K562 (cell line): ENCODE measurements around the gene ERVW-1. TPM values are rescaled to one million over a fixed set of nuclear protein-coding genes. Genes with fewer than 3 reads are reported as not detected.

Source experiments
- CBX3 ChIP-seq, 2 experiments: IDR thresholded peaks; 1 replicate in 1 of 2; 2 replicates in 1 of 2; pipeline ENCODE4 v1.6.1; 2012; ENCODE audit warnings: inconsistent platforms in 2 of 2, low read length in 2 of 2, borderline replicate concordance in 1 of 2, control low read depth in 1 of 2
- CHD7 ChIP-seq: fragments of 200-600 bp; sonication (generic); IDR thresholded peaks from one replicate; pipeline ENCODE4 v1.6.1; 2012; ENCODE audit warnings: mild to moderate bottlenecking, low read depth, low read length, inconsistent platforms
- ILF3 ChIP-seq: fragments of 450-650 bp; IDR thresholded peaks from 2 replicates; pipeline ENCODE4 v1.6.1; 2018; ENCODE audit warnings: antibody characterized with exemption, mild to moderate bottlenecking, moderate library complexity, borderline replicate concordance
- SIRT6 ChIP-seq: IDR thresholded peaks from one replicate; pipeline ENCODE4 v1.6.1; 2012; ENCODE audit warnings: low read depth, mild to moderate bottlenecking, control low read depth, inconsistent platforms, low read length, moderate library complexity
- ZBTB5 ChIP-seq: fragments of 450-650 bp; IDR thresholded peaks from 2 replicates; pipeline ENCODE4 v1.6.1; 2017; ENCODE audit warnings: antibody characterized with exemption
- ZEB2 ChIP-seq: fragments of 450-650 bp; IDR thresholded peaks from 2 replicates; pipeline ENCODE4 v1.6.1; 2016
- ZNF609 ChIP-seq: sonication (generic); formaldehyde crosslinking; IDR thresholded peaks from 2 replicates; pipeline ENCODE4 v1.8.1; 2023; ENCODE audit warnings: missing genetic modification reagents, mild to moderate bottlenecking, borderline replicate concordance
- polyA plus RNA-seq, 8 experiments: library from polyadenylated mRNA; depleted of rRNA in 4 of 8; stranded (reverse) in 5 of 8; unstranded in 3 of 8; fragments of >200 nt; fragmentation: Nextera tagmentation in 2 of 8; fragmentation: Illumina TruSeq in 1 of 8; extraction: Ambion mirVana in 2 of 8; extraction: Trizol in 1 of 8; gene quantifications; 2 replicates each; pipeline versions ENCODE4 v1.2.1 to v1.2.3, GENCODE V29; 2011 to 2014; ENCODE audit warnings: inconsistent platforms in 1 of 8, missing spikeins in 1 of 8
- total RNA-seq, 7 experiments: library from RNA; depleted of rRNA in 6 of 7; stranded (reverse); fragments of >200 nt in 6 of 7; fragmentation: Illumina TruSeq in 2 of 7; extraction: Trizol in 2 of 7; gene quantifications; 2 replicates each; pipeline versions ENCODE4 v1.2.1 to v1.2.3, GENCODE V29; 2011 to 2021; ENCODE audit warnings: low replicate concordance in 1 of 7

The ERVW-1 gene
- total and polyA plus RNA-seq, 9 of the 15 experiments (the other 6 are each of a cell fraction or from before 2014, with no cell fraction given) = not detected

- TF ChIP-seq ZNF609 (CRISPR knock-in tag) = no peak
- TF ChIP-seq ZEB2 = no peak
- peak in 1 of 2 experiments; percentile 72; a peak in 1 of 3 replicates for TF ChIP-seq CBX3 (IDR thresholded peaks at IDR 0.05; ENCODE audit: borderline replicate concordance in 1 of 2, low read length in 2 of 2)
- no peak for TF ChIP-seq ZBTB5
- no peak for TF ChIP-seq SIRT6
- TF ChIP-seq CHD7 = no peak
- 0 out of 2 replicates have a peak, but pooled peaks have one; percentile 13 for TF ChIP-seq ILF3
These were observed 30.2 kb downstream of the ERVW-1 start, which contains the start of gene GATAD1 (continued) for GRCh38 chr7:92447345-92448204.
